Esophagus (tissue), 2 donors: ENCODE results near the gene CAMSAP3. TPM values are rescaled to one million over a fixed set of nuclear protein-coding genes. Genes with fewer than 3 reads are reported as not detected.

Source experiments
- H3K27ac ChIP-seq, 2 donors: one replicate each; pipeline ENCODE4 v1.5.1; 2013; ENCODE audit warnings: low read depth in 2 of 2, mild to moderate bottlenecking in 2 of 2, inconsistent platforms in 1 of 2, low read length in 1 of 2, moderate library complexity in 1 of 2
- H3K27me3 ChIP-seq, 2 donors: one replicate each; pipeline ENCODE4 v1.6.1; 2013; ENCODE audit warnings: low read length in 2 of 2, control low read depth in 1 of 2, mild to moderate bottlenecking in 1 of 2; ENCODE audit not compliant: insufficient read depth in 2 of 2, control insufficient read depth in 1 of 2
- H3K36me3 ChIP-seq, 2 donors: one replicate each; pipeline ENCODE4 v1.6.1; 2013; ENCODE audit warnings: low read length in 1 of 2; ENCODE audit not compliant: control insufficient read depth in 2 of 2, insufficient read depth in 2 of 2
- H3K4me1 ChIP-seq, 2 donors: one replicate each; pipeline ENCODE4 v1.6.1; 2013; ENCODE audit warnings: low read length in 1 of 2; ENCODE audit not compliant: control insufficient read depth in 2 of 2, insufficient read depth in 2 of 2
- H3K4me3 ChIP-seq, 2 donors: one replicate each; pipeline ENCODE4 v1.5.1; 2013; ENCODE audit warnings: low read length in 2 of 2, mild to moderate bottlenecking in 2 of 2, low read depth in 1 of 2, moderate library complexity in 1 of 2
- H3K9me3 ChIP-seq, 2 donors: one replicate each; pipeline ENCODE4 v1.6.1; 2013; ENCODE audit warnings: mild to moderate bottlenecking in 2 of 2, low read depth in 1 of 2, low read length in 1 of 2, moderate library complexity in 1 of 2; ENCODE audit not compliant: control insufficient read depth in 2 of 2, insufficient read depth in 1 of 2
- WGBS, 2 donors: extraction: QIAGEN DNeasy Blood & Tissue Kit; methylation state at CpG; one replicate each; pipeline ENCODE4 v1.1.7; 2013; 5-methylcytosine and 5-hydroxymethylcytosine counted together
- polyA plus RNA-seq, 2 donors: library from polyadenylated mRNA; stranded (reverse); fragments of 200-250 nt; gene quantifications; one replicate each; pipeline ENCODE4 v1.2.3, GENCODE V29; 2013
- donor health status: healthy with polysubstance abuse.
- donor health status: Bipolar disorder and iron deficiency.

CAMSAP3 gene
- polyA plus RNA-seq, 2 donors = 24.3 to 40.9 TPM

GRCh38 chr19:7645163-7645562 lies 49.5 kb downstream of the CAMSAP3 start:
- Histone ChIP-seq H3K36me3 (peaks cover 0 to 23% of the 10 kb centered on the region in 2 donors), H3K9me3 (no peaks in the 10 kb centered on the region), H3K4me1 (peaks cover 0 to 2% of the 10 kb centered on the region in 2 donors), H3K4me3 (no peak overlapping the region), H3K27me3 (no peaks in the 10 kb centered on the region), H3K27ac (no peak overlapping the region)
- 89 to 94% methylated on average over 14 of the region's 14 CpGs for WGBS, 2 donors

GRCh38 chr19:7645656-7646425 lies 50.2 kb downstream of the CAMSAP3 start:
- Histone ChIP-seq H3K27me3 (no peaks in the 10 kb centered on the region), H3K4me3 (no peak overlapping the region), H3K36me3 (peaks cover 0 to 19% of the 10 kb centered on the region in 2 donors), H3K9me3 (no peaks in the 10 kb centered on the region), H3K27ac (no peak overlapping the region), H3K4me1 (no peaks in the 10 kb centered on the region)
- WGBS, 2 donors = 69 to 80% methylated on average over 20 of the region's 20 CpGs

- Histone ChIP-seq H3K27ac (no peak overlapping the region), H3K4me3 (no peak overlapping the region), H3K4me1 (no peaks in the 10 kb centered on the region), H3K27me3 (no peaks in the 10 kb centered on the region), H3K9me3 (no peaks in the 10 kb centered on the region), H3K36me3 (peaks cover 0 to 19% of the 10 kb centered on the region in 2 donors)
- WGBS, 2 donors = 80 to 92% methylated on average over 7 to 8 of the region's 8 CpGs
Measured at GRCh38 chr19:7646426-7646700, 50.7 kb downstream of the CAMSAP3 start.

- Histone ChIP-seq H3K27me3 (no peaks in the 10 kb centered on the region), H3K9me3 (no peaks in the 10 kb centered on the region), H3K27ac (no peak overlapping the region), H3K4me3 (no peak overlapping the region), H3K36me3 (peaks cover 0 to 17% of the 10 kb centered on the region in 2 donors), H3K4me1 (no peaks in the 10 kb centered on the region)
- 90% methylated on average over 26 of the region's 26 CpGs for WGBS, 2 donors
Measured at GRCh38 chr19:7647156-7647555, 51.5 kb downstream of the CAMSAP3 start.

- H3K27ac ChIP-seq = no peak overlapping the region
- no peak overlapping the region for H3K4me3 ChIP-seq
- 85 to 87% methylated on average over 15 of the region's 15 CpGs for WGBS, 2 donors
- no peaks in the 10 kb centered on the region for H3K9me3 ChIP-seq
- H3K36me3 ChIP-seq = peaks cover 0 to 10% of the 10 kb centered on the region in 2 donors
- H3K4me1 ChIP-seq = no peaks in the 10 kb centered on the region
- no peaks in the 10 kb centered on the region for H3K27me3 ChIP-seq
Measured at GRCh38 chr19:7648265-7649014, 52.8 kb downstream of the CAMSAP3 start.

GRCh38 chr19:7650148-7650547 lies 54.5 kb downstream of the CAMSAP3 start:
- no peak overlapping the region for H3K4me3 ChIP-seq
- WGBS, 2 donors = 40 to 50% methylated on average over 2 of the region's 2 CpGs
- peaks cover 0 to 8% of the 10 kb centered on the region in 2 donors for H3K36me3 ChIP-seq
- H3K4me1 ChIP-seq = no peaks in the 10 kb centered on the region
- H3K9me3 ChIP-seq = no peaks in the 10 kb centered on the region
- H3K27ac ChIP-seq = no peak overlapping the region
- H3K27me3 ChIP-seq = no peaks in the 10 kb centered on the region

- H3K9me3 ChIP-seq = no peaks in the 10 kb centered on the region
- H3K4me3 ChIP-seq = no peak overlapping the region
- no peaks in the 10 kb centered on the region for H3K4me1 ChIP-seq
- peaks cover 0 to 2% of the 10 kb centered on the region in 2 donors for H3K36me3 ChIP-seq
- peak overlapping the region in 1 of 2 donors; percentile 34 for H3K27ac ChIP-seq
- 4 to 5% methylated on average over 28 of the region's 28 CpGs for WGBS, 2 donors
- no peaks in the 10 kb centered on the region for H3K27me3 ChIP-seq
Measured at GRCh38 chr19:7652061-7652641, 56.5 kb downstream of the CAMSAP3 start.

- WGBS, 2 donors = 37 to 45% methylated on average over 8 of the region's 8 CpGs
- Histone ChIP-seq H3K27ac (no peak overlapping the region), H3K9me3 (no peaks in the 10 kb centered on the region), H3K27me3 (no peaks in the 10 kb centered on the region), H3K4me1 (no peaks in the 10 kb centered on the region), H3K36me3 (no peaks in the 10 kb centered on the region), H3K4me3 (no peak overlapping the region)
Measured at GRCh38 chr19:7654401-7654800, 58.7 kb downstream of the CAMSAP3 start.

- WGBS, 2 donors = 74 to 78% methylated on average over 8 of the region's 8 CpGs
- Histone ChIP-seq H3K27me3 (no peaks in the 10 kb centered on the region), H3K27ac (no peak overlapping the region), H3K4me3 (no peak overlapping the region), H3K4me1 (no peaks in the 10 kb centered on the region), H3K36me3 (no peaks in the 10 kb centered on the region), H3K9me3 (no peaks in the 10 kb centered on the region)
Measured at GRCh38 chr19:7655581-7655980, 59.9 kb downstream of the CAMSAP3 start.
